ENCODE data around the gene SIPA1L3. TPM values are rescaled to one million over a fixed set of nuclear protein-coding genes. Genes with fewer than 3 reads are reported as not detected.

Gene SIPA1L3
- total and polyA plus RNA-seq, 8 donors = 2.9 to 211 (median 24.3) TPM

DNA sequence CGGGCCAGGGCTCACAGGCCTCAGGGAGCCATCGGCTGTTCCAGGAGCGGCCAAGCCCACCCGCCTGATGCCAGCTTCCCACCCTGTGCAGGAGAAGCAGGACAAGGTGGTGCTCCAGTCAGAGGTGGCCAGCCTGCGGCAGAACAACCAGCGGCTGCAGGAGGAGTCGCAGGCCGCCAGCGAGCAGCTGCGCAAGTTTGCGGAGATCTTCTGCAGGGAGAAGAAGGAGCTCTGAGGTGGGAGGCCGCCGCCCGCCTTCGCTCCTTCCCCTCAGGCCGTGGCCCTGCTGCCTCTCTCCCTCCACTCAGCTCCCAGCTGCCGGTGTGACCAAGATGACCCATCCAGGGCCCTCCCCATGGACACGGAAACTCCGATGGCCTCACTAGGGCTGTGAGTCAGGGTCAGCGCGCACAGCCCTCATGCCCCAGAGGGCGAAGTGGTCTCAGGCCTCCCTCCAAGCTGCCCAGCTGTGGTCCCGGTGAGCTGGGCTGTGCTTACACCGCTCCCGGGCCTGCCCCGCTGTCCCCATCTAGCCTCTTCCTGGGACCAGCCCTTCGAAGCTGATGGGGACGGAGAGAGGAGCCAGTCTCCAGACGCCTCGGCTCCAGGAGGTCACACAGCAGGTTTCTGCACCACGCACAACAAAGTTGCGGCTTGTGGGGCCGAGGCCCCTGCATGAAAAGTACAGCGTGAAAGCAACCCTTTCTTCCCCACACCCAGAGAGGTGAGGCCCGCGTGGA lies 299.2 kb downstream of the SIPA1L3 start:
- intact Hi-C loops (cut with DNase I; ENCODE audit: low total_unique reads) = no loop called here
- DNase-seq = no peak
- H3K27me3 ChIP-seq = peaks cover 4 to 38% (median 21%) of the 10 kb centered on the region in 3 donors
- TF ChIP-seq POLR2AphosphoS5 (IDR thresholded peaks at IDR 0.05) = no peak
- no peak for TF ChIP-seq EP300 (IDR thresholded peaks at IDR 0.05)
- no peak for TF ChIP-seq POLR2A (IDR thresholded peaks at IDR 0.05)
- TF ChIP-seq CTCF (IDR thresholded peaks at IDR 0.05) = no peak
- H3K4me3 ChIP-seq = no peak overlapping the region
- H3K9me3 ChIP-seq = no peaks in the 10 kb centered on the region
- H3K36me3 ChIP-seq = peaks cover 17 to 64% (median 60%) of the 10 kb centered on the region in 4 donors
- 87 to 89% (median 88%) methylated on average over 18 to 36 of the region's 36 CpGs for WGBS, 5 donors
- peaks cover 21 to 24% (median 23%) of the 10 kb centered on the region in 4 donors for H3K4me1 ChIP-seq
- H3K27ac ChIP-seq = no peak overlapping the region

DNA sequence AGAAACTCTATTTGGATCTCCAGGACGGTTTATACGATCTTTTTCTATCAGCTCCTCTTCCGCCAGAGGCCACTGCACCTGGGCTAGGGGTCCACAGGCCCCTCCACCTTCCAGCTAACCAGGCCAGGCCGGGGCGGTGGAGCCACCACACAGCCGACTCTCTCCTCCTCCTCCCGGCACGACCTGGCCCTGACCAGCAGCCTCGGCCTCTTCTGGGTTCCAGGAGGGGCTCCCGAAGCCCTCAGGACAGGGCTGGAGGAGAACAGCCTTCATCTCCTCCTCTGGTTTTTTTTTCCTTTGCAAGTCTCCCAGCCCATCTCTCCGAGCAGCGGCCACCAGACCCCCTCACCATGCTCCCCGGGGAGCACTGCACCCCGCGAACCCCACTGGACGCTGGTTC lies 299.9 kb downstream of the SIPA1L3 start:
- TF ChIP-seq POLR2A (IDR thresholded peaks at IDR 0.05) (no peak), EP300 (IDR thresholded peaks at IDR 0.05) (no peak), POLR2AphosphoS5 (IDR thresholded peaks at IDR 0.05) (no peak), CTCF (IDR thresholded peaks at IDR 0.05) (no peak)
- no peaks in the 10 kb centered on the region for H3K9me3 ChIP-seq
- DNase-seq = no peak
- 83 to 91% (median 89%) methylated on average over 16 of the region's 16 CpGs for WGBS, 5 donors
- intact Hi-C loops (cut with DNase I; ENCODE audit: low total_unique reads) = no loop called here
- H3K27ac ChIP-seq = no peak overlapping the region
- H3K4me1 ChIP-seq = peaks cover 25 to 31% (median 29%) of the 10 kb centered on the region in 4 donors
- H3K36me3 ChIP-seq = peaks cover 17 to 56% (median 52%) of the 10 kb centered on the region in 4 donors
- no peak overlapping the region for H3K4me3 ChIP-seq
- peaks cover 7 to 45% (median 29%) of the 10 kb centered on the region in 3 donors for H3K27me3 ChIP-seq

DNA sequence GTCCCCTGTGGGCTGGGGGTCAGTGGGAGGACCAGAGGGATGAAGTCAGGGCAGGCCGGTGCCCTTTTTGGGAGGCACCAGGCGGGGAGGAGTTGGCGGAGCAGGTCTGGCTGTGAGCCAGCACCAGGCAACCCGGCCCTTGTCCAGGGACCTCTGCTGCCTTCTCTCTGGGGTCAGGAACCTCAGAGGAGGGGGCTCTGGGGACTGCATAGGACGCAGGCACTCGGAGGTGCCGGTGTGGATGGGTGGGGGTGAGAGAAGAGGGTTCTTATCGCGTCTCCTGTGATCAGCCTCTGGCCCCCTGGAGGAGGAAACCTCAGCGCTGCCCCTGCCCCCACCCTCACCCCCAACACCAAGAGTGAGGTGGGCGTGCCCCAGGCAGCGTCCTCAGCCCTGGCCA lies 300.5 kb downstream of the SIPA1L3 start:
- 68 to 79% (median 75%) methylated on average over 6 to 12 of the region's 12 CpGs for WGBS, 5 donors
- Histone ChIP-seq H3K9me3 (no peaks in the 10 kb centered on the region), H3K4me1 (peaks cover 25 to 31% (median 29%) of the 10 kb centered on the region in 4 donors), H3K27ac (no peak overlapping the region), H3K36me3 (peaks cover 14 to 50% (median 46%) of the 10 kb centered on the region in 4 donors), H3K4me3 (no peak overlapping the region), H3K27me3 (peaks cover 7 to 51% (median 33%) of the 10 kb centered on the region in 3 donors)
- intact Hi-C loops (cut with DNase I; ENCODE audit: low total_unique reads) = no loop called here
- DNase-seq = peak in 1 of 2 donors; percentile 29
- TF ChIP-seq POLR2AphosphoS5 (IDR thresholded peaks at IDR 0.05) = no peak
- no peak for TF ChIP-seq CTCF (IDR thresholded peaks at IDR 0.05)
- TF ChIP-seq EP300 (IDR thresholded peaks at IDR 0.05) = no peak
- TF ChIP-seq POLR2A (IDR thresholded peaks at IDR 0.05) = no peak

- DNase-seq = no peak
- Histone ChIP-seq H3K4me3 (no peak overlapping the region), H3K27ac (no peak overlapping the region), H3K36me3 (peaks cover 3 to 40% (median 36%) of the 10 kb centered on the region in 4 donors), H3K9me3 (no peaks in the 10 kb centered on the region), H3K27me3 (peaks cover 7 to 62% (median 36%) of the 10 kb centered on the region in 3 donors), H3K4me1 (peaks cover 25 to 31% (median 29%) of the 10 kb centered on the region in 4 donors)
- no peak for TF ChIP-seq CTCF (IDR thresholded peaks at IDR 0.05)
- no peak for TF ChIP-seq POLR2A (IDR thresholded peaks at IDR 0.05)
- TF ChIP-seq EP300 (IDR thresholded peaks at IDR 0.05) = no peak
- no peak for TF ChIP-seq POLR2AphosphoS5 (IDR thresholded peaks at IDR 0.05)
- intact Hi-C loops (cut with DNase I; ENCODE audit: low total_unique reads) = no loop called here
- 91 to 94% (median 93%) methylated on average over 3 of the region's 3 CpGs for WGBS, 5 donors
Observed at GRCh38 chr19:38208571-38208970, 301.6 kb downstream of the SIPA1L3 start.
